HepG2 (cell line): ENCODE data around the gene TTC21B. TPM values are rescaled to one million over a fixed set of nuclear protein-coding genes. Genes with fewer than 3 reads are reported as not detected.
A peak's percentile ranks its signal among the peaks of the same experiment; 100 is the strongest.

ENCODE experiments used
- ARID2 ChIP-seq: sonication (generic); formaldehyde crosslinking; IDR thresholded peaks from 2 replicates; pipeline ENCODE4 v1.8.1; 2022; ENCODE audit warnings: mild to moderate bottlenecking, missing genetic modification reagents, borderline replicate concordance
- BHLHE40 ChIP-seq: IDR thresholded peaks from 2 replicates; pipeline ENCODE4 v1.6.1; 2011; ENCODE audit warnings: low read length, improper control_type of control experiment
- BRD4 ChIP-seq: sonication (generic); formaldehyde crosslinking; IDR thresholded peaks from 2 replicates; pipeline ENCODE4 v1.4.0; 2020; ENCODE audit warnings: missing genetic modification reagents
- CBX1 ChIP-seq: IDR thresholded peaks from one replicate; pipeline ENCODE4 v1.6.1; 2016; ENCODE audit warnings: antibody characterized with exemption, low read depth
- ESRRA ChIP-seq: sonication (generic); formaldehyde crosslinking; IDR thresholded peaks from 2 replicates; pipeline ENCODE4 v1.5.1; 2020; ENCODE audit warnings: mild to moderate bottlenecking, low read depth, missing genetic modification reagents
- HMG20B ChIP-seq: conservative IDR thresholded peaks from 2 replicates; pipeline ENCODE4 v1.6.1; 2016; ENCODE audit warnings: missing genetic modification reagents, missing compliant biosample characterization
- ISX ChIP-seq: sonication (generic); formaldehyde crosslinking; conservative IDR thresholded peaks from 2 replicates; pipeline ENCODE4 v1.5.0; 2020; ENCODE audit warnings: missing genetic modification reagents
- KAT7 ChIP-seq: IDR thresholded peaks from 2 replicates; pipeline ENCODE4 v1.6.1; 2018; ENCODE audit warnings: borderline replicate concordance, missing compliant biosample characterization
- KLF11 ChIP-seq: IDR thresholded peaks from 2 replicates; pipeline ENCODE4 v1.6.1; 2016; ENCODE audit warnings: missing compliant biosample characterization
- KLF15 ChIP-seq: sonication (generic); formaldehyde crosslinking; IDR thresholded peaks from 2 replicates; pipeline ENCODE4 v1.8.1; 2023; ENCODE audit warnings: borderline replicate concordance, mild to moderate bottlenecking, inconsistent platforms, missing genetic modification reagents, mixed read lengths
- NONO ChIP-seq, 2 experiments: fragments of 450-650 bp in 1 of 2; sonication (generic) in 1 of 2; formaldehyde crosslinking in 1 of 2; IDR thresholded peaks in 1 of 2; conservative IDR thresholded peaks in 1 of 2; 2 replicates each; pipeline versions ENCODE4 v1.6.1 to v1.8.0; 2017 to 2022; ENCODE audit warnings: mild to moderate bottlenecking in 1 of 2, missing genetic modification reagents in 1 of 2, moderate library complexity in 1 of 2
- PHF5A ChIP-seq: IDR thresholded peaks from one replicate; pipeline ENCODE4 v1.6.1; 2018; ENCODE audit warnings: low read depth, missing genetic modification reagents; ENCODE audit not compliant: unreplicated experiment
- SALL1 ChIP-seq: sonication (generic); formaldehyde crosslinking; IDR thresholded peaks from 2 replicates; pipeline ENCODE4 v1.8.0; 2022; ENCODE audit warnings: mild to moderate bottlenecking, missing genetic modification reagents
- SP4 ChIP-seq: sonication (generic); formaldehyde crosslinking; IDR thresholded peaks from 2 replicates; pipeline ENCODE4 v1.8.1; 2023; ENCODE audit warnings: mild to moderate bottlenecking, missing genetic modification reagents
- SP5 ChIP-seq: IDR thresholded peaks from 2 replicates; pipeline ENCODE4 v1.6.1; 2016; ENCODE audit warnings: low read depth, borderline replicate concordance
- TOE1 ChIP-seq: sonication (generic); formaldehyde crosslinking; IDR thresholded peaks from 2 replicates; pipeline ENCODE4 v1.4.0; 2020; ENCODE audit warnings: mild to moderate bottlenecking, missing genetic modification reagents
- U2AF2 ChIP-seq: fragments of 200-400 bp; formaldehyde crosslinking; IDR thresholded peaks from 2 replicates; pipeline ENCODE4 v1.6.1; 2017; ENCODE audit warnings: low read depth, mild to moderate bottlenecking, low read length
- ZBTB8A ChIP-seq: sonication (generic); formaldehyde crosslinking; IDR thresholded peaks from 2 replicates; pipeline ENCODE4 v1.4.0; 2020; ENCODE audit warnings: mild to moderate bottlenecking, low read depth, missing genetic modification reagents, borderline replicate concordance
- ZFP82 ChIP-seq: sonication (generic); formaldehyde crosslinking; IDR thresholded peaks from 2 replicates; pipeline ENCODE4 v1.5.1; 2020; ENCODE audit warnings: mild to moderate bottlenecking, missing genetic modification reagents, borderline replicate concordance
- ZKSCAN1 ChIP-seq: fragments of 150-350 bp; IDR thresholded peaks from 2 replicates; pipeline ENCODE4 v1.6.1; 2014; ENCODE audit warnings: low read length
- ZNF235 ChIP-seq: sonication (generic); formaldehyde crosslinking; IDR thresholded peaks from 2 replicates; pipeline ENCODE4 v1.8.1; 2023; ENCODE audit warnings: mild to moderate bottlenecking, missing genetic modification reagents, borderline replicate concordance
- ZNF577 ChIP-seq: sonication (generic); formaldehyde crosslinking; IDR thresholded peaks from 2 replicates; pipeline ENCODE4 v1.4.0; 2020; ENCODE audit warnings: mild to moderate bottlenecking, low read depth, missing genetic modification reagents, borderline replicate concordance
- ZNF839 ChIP-seq: sonication (generic); formaldehyde crosslinking; IDR thresholded peaks from 2 replicates; pipeline ENCODE4 v1.4.0; 2020; ENCODE audit warnings: missing genetic modification reagents, mild to moderate bottlenecking, borderline replicate concordance
- polyA plus RNA-seq, 8 experiments: library from polyadenylated mRNA; depleted of rRNA in 3 of 8; stranded (reverse) in 7 of 8; unstranded in 1 of 8; fragments of >200 nt; fragmentation: Illumina TruSeq in 4 of 8; extraction: Trizol in 4 of 8; gene quantifications; 2 replicates each; pipeline versions ENCODE4 v1.2.1 to v1.2.3, GENCODE V29; 2011 to 2016; ENCODE audit warnings: low read depth in 4 of 8, missing spikeins in 1 of 8, mixed read lengths in 1 of 8; ENCODE audit not compliant: insufficient read depth in 1 of 8
- total RNA-seq, 5 experiments: library from RNA; depleted of rRNA; stranded (reverse); fragments of >200 nt; fragmentation: Illumina TruSeq; extraction: Trizol; gene quantifications; 2 replicates each; pipeline ENCODE4 v1.2.3, GENCODE V29; 2016; ENCODE audit warnings: low read depth in 1 of 5
- TF ChIP-seq, protein P1 (sequence below): sonication (generic); formaldehyde crosslinking; IDR thresholded peaks from 2 replicates; pipeline ENCODE4 v1.5.0; 2020; ENCODE audit warnings: missing genetic modification reagents
- TF ChIP-seq, protein P2 (sequence below): IDR thresholded peaks from 2 replicates; pipeline ENCODE4 v1.4.0; 2020; ENCODE audit warnings: mild to moderate bottlenecking, missing genetic modification reagents

TTC21B gene
- total and polyA plus RNA-seq, 2 of the 13 experiments (the other 11 are each of a cell fraction or from before 2014, with no cell fraction given): 39.1 to 67.1 TPM

DNA sequence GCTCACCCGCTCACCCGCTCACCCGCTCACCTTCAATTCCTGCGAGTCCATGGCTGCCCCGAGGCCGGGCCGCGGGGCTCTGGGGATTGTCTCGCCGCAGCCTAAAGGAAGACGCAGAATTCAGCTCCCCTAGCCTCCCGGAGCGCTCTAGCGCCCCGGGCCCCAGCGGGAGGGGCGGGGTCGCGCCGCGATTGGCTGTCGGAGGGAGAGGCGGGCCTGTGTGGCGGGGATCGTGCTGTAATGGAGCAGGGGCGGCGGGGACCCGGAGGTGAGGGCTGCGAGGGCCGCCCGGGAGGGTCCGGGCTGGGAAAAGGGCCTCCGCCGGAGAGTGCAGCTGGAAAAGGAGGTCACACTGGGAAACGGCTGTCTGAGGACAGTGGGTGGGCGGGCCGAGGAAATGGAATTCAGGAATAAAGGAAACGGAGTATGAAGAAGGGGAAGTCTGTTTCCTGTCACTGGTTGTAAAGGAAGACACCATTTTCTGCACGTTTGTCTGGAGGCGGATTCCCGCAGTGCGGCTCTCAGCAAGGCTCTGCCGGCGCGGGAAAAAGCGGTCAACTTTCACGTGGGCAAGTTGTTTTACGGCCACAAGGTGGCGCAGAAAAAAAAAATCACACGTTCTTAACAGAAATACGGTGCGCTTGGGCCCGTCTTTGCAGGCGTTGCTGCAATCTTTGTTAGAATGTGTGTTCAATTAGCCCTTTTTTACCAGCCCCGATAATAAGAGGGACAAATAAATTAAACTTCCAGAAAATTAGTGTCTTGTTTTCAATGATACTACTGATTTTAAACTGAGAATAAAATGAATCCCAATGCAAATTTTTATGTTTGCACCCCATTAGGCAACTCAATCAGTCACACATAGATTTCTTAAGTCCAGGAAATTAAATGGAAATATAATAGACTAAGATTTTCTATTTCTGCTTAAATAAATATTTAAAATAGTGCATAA, at the start of gene TTC21B (continued):
- TF ChIP-seq ISX (CRISPR knock-in tag): no peak
- TF ChIP-seq ZBTB8A (CRISPR knock-in tag): peak; percentile 71; the same call in 1 of the 2 replicates
- peak; percentile 83 for TF ChIP-seq SALL1
- TF ChIP-seq KLF15 (CRISPR knock-in tag): peak; percentile 74; the same call in 1 of the 2 replicates
- 0 out of 2 replicates have a peak, but pooled peaks have one; percentile 14 for TF ChIP-seq ZNF577 (CRISPR knock-in tag)
- TF ChIP-seq ESRRA: peak; percentile 72; the same call in 1 of the 2 replicates
- peak; percentile 82; the same call in 1 of the 2 replicates for TF ChIP-seq KLF11 (CRISPR knock-in tag)
- peak; percentile 86; the same call in 1 of the 2 replicates for TF ChIP-seq ZNF839 (CRISPR knock-in tag)
- peak; percentile 95 for TF ChIP-seq KAT7 (CRISPR knock-in tag)
- TF ChIP-seq BRD4 (CRISPR knock-in tag): peak; percentile 92
- no peak for TF ChIP-seq CBX1
- no peak; the same call in 1 of the 2 replicates for TF ChIP-seq HMG20B
- peak; percentile 48; the same call in 1 of the 2 replicates for TF ChIP-seq BHLHE40
- peak; percentile 81 for TF ChIP-seq TOE1 (CRISPR knock-in tag)
- TF ChIP-seq, protein P1, sequence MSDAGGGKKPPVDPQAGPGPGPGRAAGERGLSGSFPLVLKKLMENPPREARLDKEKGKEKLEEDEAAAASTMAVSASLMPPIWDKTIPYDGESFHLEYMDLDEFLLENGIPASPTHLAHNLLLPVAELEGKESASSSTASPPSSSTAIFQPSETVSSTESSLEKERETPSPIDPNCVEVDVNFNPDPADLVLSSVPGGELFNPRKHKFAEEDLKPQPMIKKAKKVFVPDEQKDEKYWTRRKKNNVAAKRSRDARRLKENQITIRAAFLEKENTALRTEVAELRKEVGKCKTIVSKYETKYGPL (CRISPR knock-in tag): peak; percentile 82
- TF ChIP-seq U2AF2: no peak
- peak; percentile 91 for TF ChIP-seq PHF5A (CRISPR knock-in tag)
- TF ChIP-seq SP5: peak; percentile 73; the same call in 1 of the 2 replicates
- TF ChIP-seq ZNF235: peak; percentile 88; the same call in 1 of the 2 replicates
- TF ChIP-seq ZKSCAN1: no peak
- TF ChIP-seq, protein P2, sequence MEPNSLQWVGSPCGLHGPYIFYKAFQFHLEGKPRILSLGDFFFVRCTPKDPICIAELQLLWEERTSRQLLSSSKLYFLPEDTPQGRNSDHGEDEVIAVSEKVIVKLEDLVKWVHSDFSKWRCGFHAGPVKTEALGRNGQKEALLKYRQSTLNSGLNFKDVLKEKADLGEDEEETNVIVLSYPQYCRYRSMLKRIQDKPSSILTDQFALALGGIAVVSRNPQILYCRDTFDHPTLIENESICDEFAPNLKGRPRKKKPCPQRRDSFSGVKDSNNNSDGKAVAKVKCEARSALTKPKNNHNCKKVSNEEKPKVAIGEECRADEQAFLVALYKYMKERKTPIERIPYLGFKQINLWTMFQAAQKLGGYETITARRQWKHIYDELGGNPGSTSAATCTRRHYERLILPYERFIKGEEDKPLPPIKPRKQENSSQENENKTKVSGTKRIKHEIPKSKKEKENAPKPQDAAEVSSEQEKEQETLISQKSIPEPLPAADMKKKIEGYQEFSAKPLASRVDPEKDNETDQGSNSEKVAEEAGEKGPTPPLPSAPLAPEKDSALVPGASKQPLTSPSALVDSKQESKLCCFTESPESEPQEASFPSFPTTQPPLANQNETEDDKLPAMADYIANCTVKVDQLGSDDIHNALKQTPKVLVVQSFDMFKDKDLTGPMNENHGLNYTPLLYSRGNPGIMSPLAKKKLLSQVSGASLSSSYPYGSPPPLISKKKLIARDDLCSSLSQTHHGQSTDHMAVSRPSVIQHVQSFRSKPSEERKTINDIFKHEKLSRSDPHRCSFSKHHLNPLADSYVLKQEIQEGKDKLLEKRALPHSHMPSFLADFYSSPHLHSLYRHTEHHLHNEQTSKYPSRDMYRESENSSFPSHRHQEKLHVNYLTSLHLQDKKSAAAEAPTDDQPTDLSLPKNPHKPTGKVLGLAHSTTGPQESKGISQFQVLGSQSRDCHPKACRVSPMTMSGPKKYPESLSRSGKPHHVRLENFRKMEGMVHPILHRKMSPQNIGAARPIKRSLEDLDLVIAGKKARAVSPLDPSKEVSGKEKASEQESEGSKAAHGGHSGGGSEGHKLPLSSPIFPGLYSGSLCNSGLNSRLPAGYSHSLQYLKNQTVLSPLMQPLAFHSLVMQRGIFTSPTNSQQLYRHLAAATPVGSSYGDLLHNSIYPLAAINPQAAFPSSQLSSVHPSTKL (CRISPR knock-in tag): peak; percentile 86
- TF ChIP-seq ZFP82 (CRISPR knock-in tag): no peak
- no peak for TF ChIP-seq NONO (IDR thresholded peaks at IDR 0.05)
- TF ChIP-seq NONO (CRISPR knock-in tag; conservative IDR thresholded peaks at IDR 0.05): peak; percentile 95
- TF ChIP-seq ARID2 (CRISPR knock-in tag): peak; percentile 74; the same call in 1 of the 2 replicates
- TF ChIP-seq SP4 (CRISPR knock-in tag): peak; percentile 97
